Parathyroid adenoma (tissue), 2 donors: ENCODE measurements around the gene GPS1.

Experiments
- H2AFZ ChIP-seq: fragments of 300-600 bp; sonication (generic); one replicate; pipeline ENCODE4 v1.7.0; 2017; ENCODE audit warnings: antibody characterized with exemption, mild to moderate bottlenecking
- H3K27ac ChIP-seq: fragments of 300-600 bp; sonication (generic); one replicate; pipeline ENCODE4 v1.7.0; 2017
- H3K27me3 ChIP-seq: fragments of 300-600 bp; sonication (generic); one replicate; pipeline ENCODE4 v1.7.0; 2017; ENCODE audit warnings: low read length; ENCODE audit not compliant: control insufficient read depth, insufficient read depth
- H3K36me3 ChIP-seq: fragments of 300-600 bp; sonication (generic); one replicate; pipeline ENCODE4 v1.7.0; 2017; ENCODE audit warnings: low read length; ENCODE audit not compliant: control insufficient read depth, insufficient read depth
- H3K4me1 ChIP-seq: fragments of 300-600 bp; sonication (generic); one replicate; pipeline ENCODE4 v1.7.0; 2017; ENCODE audit warnings: control low read depth
- H3K4me2 ChIP-seq: fragments of 300-600 bp; sonication (generic); one replicate; pipeline ENCODE4 v1.7.0; 2017; ENCODE audit warnings: low read length
- H3K4me3 ChIP-seq: fragments of 300-600 bp; sonication (generic); one replicate; pipeline ENCODE4 v1.7.0; 2017; ENCODE audit warnings: low read depth, low read length
- H3K79me2 ChIP-seq: fragments of 300-600 bp; sonication (generic); one replicate; pipeline ENCODE4 v1.7.0; 2017; ENCODE audit warnings: control low read depth
- H3K9ac ChIP-seq: fragments of 300-600 bp; sonication (generic); one replicate; pipeline ENCODE4 v1.7.0; 2017; ENCODE audit warnings: mild to moderate bottlenecking
- H3K9me3 ChIP-seq: fragments of 300-600 bp; sonication (generic); one replicate; pipeline ENCODE4 v1.7.0; 2017; ENCODE audit warnings: low read length; ENCODE audit not compliant: control insufficient read depth
- TF ChIP-seq, protein P1 (sequence below): fragments of 300-600 bp; sonication (generic); IDR thresholded peaks from one replicate; pipeline ENCODE4 v1.7.0; 2017; ENCODE audit warnings: antibody characterized with exemption, mild to moderate bottlenecking
- donor health status: primary hyperparathyroidism.

The GPS1 gene

DNA sequence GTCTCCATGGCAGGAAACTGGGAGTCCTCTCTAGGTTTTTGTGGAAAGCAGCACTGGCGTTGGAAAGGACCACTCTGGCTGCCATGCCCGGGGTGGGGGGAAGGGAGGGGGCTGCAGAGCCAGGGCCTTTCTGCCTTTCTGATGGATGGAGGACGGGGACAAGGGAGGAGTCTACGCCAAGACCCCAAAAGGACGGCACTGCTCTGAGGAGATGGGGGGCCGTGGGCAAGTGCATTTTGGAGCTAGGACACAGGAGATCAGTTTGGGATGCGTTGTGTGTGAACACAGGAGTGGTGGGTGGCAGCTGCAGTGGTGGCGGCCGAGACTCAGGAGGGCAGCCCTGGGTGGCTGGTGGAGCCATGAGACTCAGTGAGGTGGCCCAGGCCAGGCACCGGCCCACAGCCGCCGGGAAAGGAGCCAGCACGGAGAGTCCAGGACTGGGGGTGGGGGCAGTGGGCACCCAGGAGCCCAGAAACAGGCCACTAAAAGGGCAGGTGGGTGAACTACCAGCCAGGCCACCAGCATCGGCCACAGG is 31.1 kb upstream of the GPS1 start:
- H3K4me3 ChIP-seq, result no peak overlapping the region

DNA sequence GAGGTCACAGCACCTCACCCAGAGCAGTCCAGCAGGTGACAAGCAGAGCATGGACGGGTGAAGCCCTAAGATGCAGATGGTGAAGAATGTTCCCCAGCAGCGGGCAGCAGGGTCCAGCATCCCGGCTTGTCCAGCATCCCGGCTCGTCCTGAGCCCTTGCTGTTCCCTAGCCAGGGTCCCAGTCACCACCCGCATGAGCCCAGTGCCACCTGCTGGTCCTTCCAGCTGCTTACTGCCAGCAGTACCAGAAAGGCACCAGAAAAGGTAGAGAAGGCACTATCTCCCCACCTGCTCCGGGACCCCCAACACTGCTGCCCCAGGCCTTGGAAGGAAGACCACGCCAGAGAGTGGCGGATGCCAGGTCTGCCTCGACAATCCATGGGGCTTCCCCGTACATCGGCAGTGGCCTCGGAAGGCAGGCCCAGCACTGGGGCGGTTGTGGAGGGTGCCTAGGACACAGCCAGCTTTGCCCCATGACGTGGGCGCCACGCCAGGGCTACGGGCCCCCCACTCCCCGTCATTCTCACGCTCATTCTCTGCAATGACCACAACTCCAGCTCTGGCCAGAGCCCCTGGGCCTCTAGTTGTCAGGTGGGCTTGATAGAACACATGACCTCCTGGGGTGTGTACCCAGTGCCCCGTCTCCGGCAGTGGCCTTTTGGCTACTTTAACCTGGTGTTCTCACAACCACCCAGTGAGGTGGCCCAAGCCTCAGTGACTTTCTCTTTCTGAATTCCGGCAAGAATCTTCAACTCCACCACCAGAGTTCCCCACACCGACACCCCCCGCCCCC is 30.4 kb upstream of the GPS1 start:
- Histone ChIP-seq H3K4me2 (peak overlapping the region; percentile 58), H3K36me3 (no peaks in the 10 kb centered on the region), H3K4me3 (peak overlapping the region; percentile 78), H3K27me3 (no peaks in the 10 kb centered on the region), H3K4me1 (peaks cover 16% of the 10 kb centered on the region), H3K27ac (no peak overlapping the region), H3K9me3 (no peaks in the 10 kb centered on the region), H3K9ac (no peak overlapping the region), H2AFZ (no peak overlapping the region), H3K79me2 (peaks cover 2% of the 10 kb centered on the region)
- TF ChIP-seq, protein P1, sequence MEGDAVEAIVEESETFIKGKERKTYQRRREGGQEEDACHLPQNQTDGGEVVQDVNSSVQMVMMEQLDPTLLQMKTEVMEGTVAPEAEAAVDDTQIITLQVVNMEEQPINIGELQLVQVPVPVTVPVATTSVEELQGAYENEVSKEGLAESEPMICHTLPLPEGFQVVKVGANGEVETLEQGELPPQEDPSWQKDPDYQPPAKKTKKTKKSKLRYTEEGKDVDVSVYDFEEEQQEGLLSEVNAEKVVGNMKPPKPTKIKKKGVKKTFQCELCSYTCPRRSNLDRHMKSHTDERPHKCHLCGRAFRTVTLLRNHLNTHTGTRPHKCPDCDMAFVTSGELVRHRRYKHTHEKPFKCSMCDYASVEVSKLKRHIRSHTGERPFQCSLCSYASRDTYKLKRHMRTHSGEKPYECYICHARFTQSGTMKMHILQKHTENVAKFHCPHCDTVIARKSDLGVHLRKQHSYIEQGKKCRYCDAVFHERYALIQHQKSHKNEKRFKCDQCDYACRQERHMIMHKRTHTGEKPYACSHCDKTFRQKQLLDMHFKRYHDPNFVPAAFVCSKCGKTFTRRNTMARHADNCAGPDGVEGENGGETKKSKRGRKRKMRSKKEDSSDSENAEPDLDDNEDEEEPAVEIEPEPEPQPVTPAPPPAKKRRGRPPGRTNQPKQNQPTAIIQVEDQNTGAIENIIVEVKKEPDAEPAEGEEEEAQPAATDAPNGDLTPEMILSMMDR, result peak; percentile 82

More for the DNA sequence above, 31.1 kb upstream of the GPS1 start:
- Histone ChIP-seq H3K4me1 (peaks cover 16% of the 10 kb centered on the region), H2AFZ (no peak overlapping the region), H3K79me2 (peaks cover 2% of the 10 kb centered on the region), H3K4me2 (no peak overlapping the region), H3K36me3 (no peaks in the 10 kb centered on the region), H3K27ac (no peak overlapping the region), H3K27me3 (no peaks in the 10 kb centered on the region), H3K9me3 (no peaks in the 10 kb centered on the region), H3K9ac (no peak overlapping the region)
- TF ChIP-seq, protein P1, result no peak

DNA sequence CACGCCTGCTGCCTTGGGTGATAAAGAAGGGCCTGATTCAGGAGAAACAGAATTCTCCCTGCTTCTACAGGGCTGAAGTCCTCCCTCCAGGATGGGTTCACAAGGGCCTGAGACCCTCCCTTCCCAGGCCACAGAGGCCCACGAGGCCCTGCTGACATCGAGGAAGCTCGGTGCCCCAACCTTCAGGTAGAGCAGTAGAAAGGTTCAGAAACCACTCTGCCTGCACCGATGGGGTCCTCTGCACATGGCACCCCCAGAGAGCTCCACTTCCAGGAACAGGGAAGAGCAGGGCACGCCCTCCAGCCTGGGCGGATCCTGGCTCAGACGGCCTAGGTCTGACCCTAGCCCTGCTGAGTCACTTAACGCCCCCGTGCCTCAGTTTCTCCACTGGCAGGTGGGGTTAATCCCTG is 29.8 kb upstream of the GPS1 start:
- Histone ChIP-seq H2AFZ (peak overlapping the region; percentile 85), H3K79me2 (peaks cover 2% of the 10 kb centered on the region), H3K4me2 (peak overlapping the region; percentile 58), H3K27ac (no peak overlapping the region), H3K36me3 (no peaks in the 10 kb centered on the region), H3K9me3 (no peaks in the 10 kb centered on the region), H3K27me3 (no peaks in the 10 kb centered on the region), H3K4me3 (peak overlapping the region; percentile 78), H3K9ac (peak overlapping the region; percentile 21), H3K4me1 (peaks cover 16% of the 10 kb centered on the region)
- TF ChIP-seq, protein P1, result no peak

DNA sequence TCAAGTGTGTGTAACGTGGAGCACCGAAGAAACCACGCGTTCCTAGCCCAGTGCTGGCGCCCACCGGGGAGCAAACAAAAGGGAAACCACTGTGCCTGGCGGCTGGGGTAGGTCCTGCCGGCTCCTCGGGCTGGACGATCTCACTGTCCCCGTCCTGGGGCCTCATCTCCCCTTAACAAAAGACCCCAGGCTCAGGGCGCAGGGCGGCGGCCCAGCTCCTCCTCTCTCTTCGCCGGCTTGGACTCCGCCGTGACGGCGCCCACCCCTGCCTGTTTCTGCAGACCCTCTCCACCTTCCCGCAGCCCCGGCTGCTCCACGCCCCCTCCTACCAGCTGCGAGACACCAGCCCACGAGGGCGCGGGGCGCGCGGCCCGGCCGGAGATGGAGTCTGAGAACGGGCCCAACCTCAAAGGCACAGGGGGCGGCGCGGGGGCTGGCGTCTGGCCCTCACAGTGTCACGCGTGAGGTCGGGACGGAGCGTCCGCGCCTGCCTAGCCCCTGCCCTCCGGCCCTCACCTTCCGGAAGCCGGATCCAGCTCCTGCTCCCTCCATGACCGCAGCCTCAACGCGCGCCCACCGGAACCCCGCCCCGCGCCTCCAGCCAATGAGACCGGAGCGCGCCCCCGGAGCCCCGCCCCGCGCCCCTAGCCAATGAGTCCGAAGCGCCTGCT is 29.3 kb upstream of the GPS1 start, which contains the start of gene CENPX:
TSS of gene CENPX (minus strand) at position 569 of the 671 bp plus-strand sequence. CDS start at position 552, 17 bp downstream.
- Histone ChIP-seq H3K4me2 (peak within 1 kb of the TSS; percentile 95), H3K27ac (peak within 1 kb of the TSS; percentile 24), H3K79me2 (peaks cover 2% of the 10 kb centered on the region), H3K36me3 (no peaks in the 10 kb centered on the region), H3K4me3 (peak within 1 kb of the TSS; percentile 78), H3K9ac (peak within 1 kb of the TSS; percentile 43), H3K27me3 (no peaks in the 10 kb centered on the region), H3K4me1 (peaks cover 16% of the 10 kb centered on the region), H3K9me3 (no peaks in the 10 kb centered on the region), H2AFZ (peak within 1 kb of the TSS; percentile 88)
- TF ChIP-seq, protein P1, result no peak
